GM19397 (cell line): ENCODE results near the gene SDHA.

Experiments
- ATAC-seq: cut with Tn5 transposase; IDR thresholded peaks from one replicate; pipeline ENCODE4 v1.9.1; 2021; ENCODE audit warnings: mild to moderate bottlenecking, moderate library complexity; ENCODE audit not compliant: unreplicated experiment

Gene SDHA

DNA sequence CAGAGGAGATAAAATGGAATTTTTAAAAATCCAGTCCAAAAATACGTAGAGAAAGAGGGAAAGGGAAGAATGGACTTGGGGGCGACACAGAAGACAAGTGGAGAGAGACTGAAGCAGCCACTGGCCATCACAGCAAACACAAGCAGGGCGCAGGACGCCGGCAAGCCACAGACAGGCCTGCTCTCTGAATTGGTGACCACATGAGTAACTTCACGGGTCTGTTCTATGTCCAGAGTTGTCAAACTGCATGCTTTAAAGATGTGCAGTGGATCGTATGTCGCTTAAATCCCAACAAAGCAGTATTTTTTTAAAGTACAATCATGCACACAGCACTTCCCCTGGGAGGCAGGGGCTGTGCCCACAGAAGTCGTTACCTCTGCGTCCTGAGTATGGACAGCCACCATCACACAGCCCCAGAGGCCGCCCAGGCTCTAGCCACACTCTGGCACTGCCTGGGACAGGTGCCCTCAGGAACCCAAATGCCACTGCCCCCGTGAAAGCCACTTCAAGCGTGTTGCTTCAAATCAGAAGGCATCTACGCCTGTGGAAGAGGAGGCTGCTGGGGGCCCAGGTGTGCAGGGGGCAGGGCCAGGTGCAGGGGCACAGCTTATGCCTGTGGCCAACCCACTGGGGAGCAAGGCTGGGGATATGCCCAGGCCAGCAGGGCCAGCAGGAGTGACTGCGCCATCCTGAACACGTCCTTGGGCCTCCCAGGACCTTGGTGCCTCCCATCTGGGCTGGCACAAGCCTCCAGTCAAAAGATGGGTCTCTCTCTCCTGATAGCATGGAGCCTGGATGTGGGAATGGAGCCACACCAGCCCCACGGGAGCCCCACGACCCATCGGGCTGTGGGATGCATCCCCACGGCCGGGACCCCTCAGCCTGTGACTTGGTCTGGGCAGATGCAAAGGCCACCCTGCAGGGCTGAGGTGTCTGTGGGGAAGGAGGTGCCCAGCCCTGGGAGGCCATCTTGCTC lies 32.7 kb upstream of the SDHA start:
- no peak for ATAC-seq

- no peak for ATAC-seq
Observed at GRCh38 chr5:186091-187041, 31.8 kb upstream of the SDHA start.

DNA sequence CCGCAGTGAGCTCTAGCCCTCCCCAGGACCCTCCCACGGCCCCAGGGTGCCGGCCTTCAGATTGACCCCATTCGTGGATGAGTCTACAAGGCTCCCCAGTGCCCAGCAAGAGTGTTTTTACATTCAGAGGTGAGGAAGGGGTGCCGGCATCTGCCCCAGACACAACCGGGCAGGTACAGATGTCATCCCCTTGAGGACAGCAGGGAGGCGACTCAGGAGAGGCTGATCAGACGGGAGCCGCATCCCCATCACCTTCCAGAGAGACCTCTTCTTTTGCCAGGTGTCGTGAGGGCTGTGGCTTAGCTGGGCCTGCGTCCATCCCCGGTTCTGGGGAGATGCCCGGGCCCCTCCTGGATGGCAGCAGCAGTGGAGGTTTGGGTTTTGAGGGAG lies 31.1 kb upstream of the SDHA start:
- no peak for ATAC-seq

GRCh38 chr5:187617-188451 lies 30.3 kb upstream of the SDHA start:
- no peak for ATAC-seq

DNA sequence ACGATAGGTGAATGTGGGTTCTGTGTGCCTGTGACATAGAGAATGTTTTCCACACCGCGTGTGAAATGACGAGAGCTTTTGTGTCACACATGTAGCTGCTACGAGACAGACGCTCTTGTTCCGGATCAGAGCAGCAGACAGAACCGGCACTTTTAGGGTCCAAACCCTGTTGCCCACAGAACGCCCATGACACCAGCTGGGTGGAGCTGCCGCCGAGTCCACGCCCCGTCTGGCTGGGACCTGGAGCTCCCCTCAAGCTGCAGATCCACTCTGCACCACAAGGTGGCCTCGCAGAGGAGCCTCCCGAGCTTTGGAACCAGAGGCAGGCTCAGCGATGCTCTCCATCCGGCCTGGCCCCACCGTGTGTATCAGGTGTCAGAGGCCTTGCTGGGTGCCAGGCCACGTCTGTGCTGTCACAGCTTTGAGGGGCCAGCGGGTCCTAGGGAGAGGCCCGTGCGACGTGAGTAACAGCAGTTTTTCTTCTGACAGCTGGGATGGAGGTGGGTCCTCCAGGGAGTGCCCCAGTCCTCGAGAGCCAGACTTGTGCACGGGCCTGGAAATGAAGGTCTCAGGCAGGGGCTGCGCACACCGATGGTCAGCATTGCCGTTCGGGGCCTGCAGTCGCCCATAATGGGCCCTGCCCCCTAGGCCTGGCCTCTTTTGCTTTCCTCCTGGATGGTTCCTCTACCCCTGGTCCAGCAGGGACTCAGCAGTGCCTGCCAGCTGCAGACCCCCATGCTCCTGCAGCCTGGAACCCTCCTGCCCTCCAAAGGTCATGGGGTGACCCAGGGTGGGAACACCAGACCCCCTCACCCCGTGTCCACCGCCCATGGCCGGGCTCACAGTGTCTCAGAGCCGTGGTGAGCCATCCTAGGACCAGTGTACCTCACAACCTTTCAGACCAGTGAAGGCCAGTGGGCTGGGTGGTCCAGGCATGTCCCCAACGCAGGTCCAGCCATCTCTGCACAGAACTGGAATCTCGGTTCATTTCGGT lies 29.3 kb upstream of the SDHA start:
- peak; percentile 76 for ATAC-seq

DNA sequence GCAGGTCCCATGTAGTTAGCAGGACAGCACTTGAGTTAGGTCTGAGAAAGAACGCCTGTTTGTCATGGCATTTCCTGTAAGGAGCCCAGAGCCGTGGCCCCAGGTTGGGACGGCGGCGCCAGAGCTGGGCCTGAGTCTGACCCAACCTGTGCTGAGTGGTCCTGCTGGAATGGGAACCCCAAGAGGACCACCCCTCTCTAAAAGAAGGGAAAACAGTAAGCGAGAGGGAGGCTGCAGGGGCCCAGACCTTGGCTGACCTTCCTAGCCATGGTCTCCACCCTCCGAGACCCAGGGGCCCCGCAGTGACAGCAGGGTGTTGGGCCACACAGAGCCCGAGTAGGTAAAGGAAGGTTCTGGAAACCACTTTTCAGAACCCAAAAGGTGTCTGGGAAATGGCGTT lies 28.6 kb upstream of the SDHA start:
- no peak for ATAC-seq

DNA sequence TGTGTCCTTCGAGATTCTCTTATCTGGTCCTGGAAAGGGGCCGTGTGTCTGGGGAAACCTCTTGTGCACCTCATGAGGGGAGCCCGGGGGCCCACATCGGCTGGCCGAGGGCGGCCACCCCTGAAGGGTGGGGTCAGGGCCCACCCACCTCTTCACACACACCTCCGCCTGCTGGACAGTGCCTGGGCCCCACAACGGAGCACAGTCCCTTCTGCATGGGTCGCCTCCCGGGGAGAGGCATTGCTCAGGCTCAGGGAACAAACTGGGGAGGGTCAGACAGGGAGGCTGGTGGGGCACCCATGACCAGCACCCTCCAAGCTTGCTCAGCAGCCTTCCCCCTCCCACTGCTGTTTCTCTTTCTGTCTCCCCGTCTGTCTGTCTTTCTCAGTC lies 28.1 kb upstream of the SDHA start:
- no peak for ATAC-seq

DNA sequence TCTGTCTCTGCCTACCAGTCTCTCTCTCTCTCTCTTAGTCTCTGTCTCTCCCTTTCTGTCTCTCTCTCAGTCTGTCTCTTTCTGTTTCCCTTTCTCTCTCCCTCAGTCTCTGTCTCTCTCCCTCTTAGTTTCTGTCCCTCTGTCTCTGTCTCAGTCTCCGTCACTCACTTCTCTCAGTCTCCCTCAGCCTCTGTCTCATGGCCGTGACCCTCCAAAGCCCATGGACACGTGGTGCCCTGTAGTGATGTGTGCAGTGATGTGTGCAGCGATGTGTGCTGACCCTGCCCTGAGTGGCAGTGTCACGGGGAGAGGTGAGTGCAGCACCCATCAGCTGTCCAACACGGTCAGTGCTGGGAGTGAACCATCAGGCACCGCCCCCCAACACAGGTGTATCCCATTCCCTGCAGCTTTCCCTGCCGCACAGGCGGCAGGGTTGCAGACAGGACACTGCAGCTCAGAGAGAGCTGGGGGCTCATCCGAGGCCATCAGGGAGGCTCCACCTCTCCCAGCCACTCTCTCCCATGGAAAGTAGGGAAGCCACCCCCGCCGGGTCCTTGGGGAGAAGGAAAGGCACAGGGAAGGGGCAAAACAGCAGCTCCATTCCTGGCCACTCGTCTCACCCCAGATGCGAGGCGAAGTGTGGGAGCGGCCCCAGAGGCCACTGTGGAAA lies 27.6 kb upstream of the SDHA start:
- ATAC-seq = no peak

DNA sequence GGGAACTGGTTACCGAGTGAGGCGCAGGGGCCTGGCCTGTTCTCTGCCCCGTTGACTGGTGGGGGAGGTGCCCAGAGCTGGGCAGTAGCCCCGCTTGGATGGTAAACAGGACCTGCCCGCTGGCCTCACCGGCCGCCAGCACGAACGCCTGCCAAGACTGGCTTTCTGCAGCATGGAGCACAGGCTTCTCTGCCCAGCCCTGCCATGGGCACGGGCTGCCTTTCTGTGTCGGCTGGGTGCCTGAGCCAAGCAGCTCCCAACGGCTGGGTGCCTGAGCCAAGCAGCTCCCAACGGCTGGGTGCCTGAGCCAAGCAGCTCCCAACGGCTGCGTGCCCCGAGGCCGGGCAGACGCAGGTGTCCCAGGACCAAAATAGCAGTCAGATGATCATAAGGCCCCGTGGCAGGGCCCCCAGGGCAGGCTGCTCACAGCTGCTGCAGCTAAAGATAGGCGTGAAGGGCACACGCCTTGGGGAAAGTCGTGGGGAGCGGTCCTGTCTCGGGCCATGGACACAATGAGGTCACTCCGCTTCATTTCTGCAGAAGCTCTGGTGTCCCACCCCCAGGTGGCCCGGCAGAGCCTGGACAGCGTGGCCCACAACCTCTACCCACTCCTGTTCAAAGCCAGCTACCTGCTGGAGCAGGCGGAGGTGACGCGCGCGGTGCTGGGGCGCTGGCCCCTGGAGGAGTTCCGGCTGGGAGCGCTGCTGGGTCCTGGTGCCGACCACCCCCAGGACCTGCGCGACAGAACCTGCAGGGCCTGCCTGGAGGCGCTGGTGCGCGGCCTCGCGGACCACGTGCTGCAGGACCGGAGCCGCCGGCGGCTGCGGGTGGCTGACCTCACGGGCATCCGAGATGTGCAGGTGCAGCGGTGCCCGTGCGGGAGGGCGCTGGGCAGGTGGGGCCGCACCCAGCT lies 26.8 kb upstream of the SDHA start, which contains the start of gene LRRC14B:
LRRC14B (plus strand) TSS at position 460 of the 913 bp plus-strand sequence; CDS start at position 504, 44 bp downstream.
- peak; percentile 34 for ATAC-seq

- ATAC-seq = no peak
Observed at GRCh38 chr5:191949-192690, 26.0 kb upstream of the SDHA start.

GRCh38 chr5:192691-192969 lies 25.5 kb upstream of the SDHA start:
- ATAC-seq = no peak

DNA sequence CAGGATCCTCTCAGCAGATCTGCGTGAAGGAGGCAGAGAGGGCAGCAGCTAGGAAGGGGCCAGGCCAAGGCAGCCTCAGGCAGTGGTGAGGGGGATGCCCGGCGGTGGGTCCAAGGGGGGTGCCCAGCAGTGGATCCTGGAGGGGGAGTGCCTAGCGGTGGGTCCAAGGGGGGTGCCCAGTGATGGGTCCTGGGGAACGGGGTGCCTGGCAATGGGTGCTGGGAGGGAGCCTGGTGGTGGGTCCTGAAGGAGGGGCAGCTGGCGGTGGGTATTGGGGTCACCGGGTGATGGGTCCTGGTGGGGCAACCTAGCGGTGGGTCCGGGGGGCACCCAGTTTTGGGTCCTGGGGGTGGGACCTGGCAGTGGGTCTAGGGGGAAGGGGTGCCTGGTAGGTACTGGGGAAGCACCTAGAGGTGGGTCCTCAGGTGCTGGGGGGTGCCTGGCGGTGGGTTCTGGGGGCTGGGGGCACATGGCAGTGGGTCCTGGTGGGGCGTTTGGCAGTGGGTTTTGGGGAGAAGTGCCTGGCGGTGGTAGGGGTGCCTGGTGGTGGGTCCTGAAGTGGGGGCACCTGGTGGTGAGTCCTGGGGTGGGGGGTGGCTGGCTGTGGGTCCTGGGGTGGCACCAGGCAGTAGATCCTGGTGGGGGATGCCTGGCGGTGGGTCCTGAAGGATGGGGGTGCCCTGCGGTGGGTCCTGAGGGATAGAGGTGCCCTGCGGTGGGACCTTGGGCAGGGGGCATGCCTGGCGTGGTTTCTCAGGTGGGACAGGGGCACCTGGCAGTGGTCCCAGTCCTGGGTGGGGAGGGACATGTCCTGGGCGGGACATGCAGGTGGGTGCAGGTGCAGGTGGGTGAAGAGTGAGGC lies 24.9 kb upstream of the SDHA start:
- ATAC-seq = no peak

DNA sequence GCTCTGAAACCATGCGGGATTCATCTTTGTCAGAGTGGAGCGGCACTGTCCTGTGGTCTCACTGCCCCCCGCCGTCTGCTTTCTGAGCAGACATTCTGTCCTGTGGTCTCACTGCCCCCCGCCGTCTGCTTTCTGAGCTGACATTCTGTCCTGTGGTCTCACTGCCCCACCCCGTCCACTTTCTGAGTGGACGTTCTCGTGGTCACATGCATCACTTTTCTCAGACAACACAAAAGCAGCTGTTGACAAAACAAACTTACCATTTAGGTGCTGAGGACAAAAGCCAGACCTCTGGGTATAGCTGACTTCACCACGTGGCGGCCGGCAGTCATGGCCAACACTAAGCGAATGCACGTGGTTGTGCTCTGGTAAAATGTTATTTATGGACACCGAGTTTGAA lies 24.0 kb upstream of the SDHA start:
- no peak for ATAC-seq

DNA sequence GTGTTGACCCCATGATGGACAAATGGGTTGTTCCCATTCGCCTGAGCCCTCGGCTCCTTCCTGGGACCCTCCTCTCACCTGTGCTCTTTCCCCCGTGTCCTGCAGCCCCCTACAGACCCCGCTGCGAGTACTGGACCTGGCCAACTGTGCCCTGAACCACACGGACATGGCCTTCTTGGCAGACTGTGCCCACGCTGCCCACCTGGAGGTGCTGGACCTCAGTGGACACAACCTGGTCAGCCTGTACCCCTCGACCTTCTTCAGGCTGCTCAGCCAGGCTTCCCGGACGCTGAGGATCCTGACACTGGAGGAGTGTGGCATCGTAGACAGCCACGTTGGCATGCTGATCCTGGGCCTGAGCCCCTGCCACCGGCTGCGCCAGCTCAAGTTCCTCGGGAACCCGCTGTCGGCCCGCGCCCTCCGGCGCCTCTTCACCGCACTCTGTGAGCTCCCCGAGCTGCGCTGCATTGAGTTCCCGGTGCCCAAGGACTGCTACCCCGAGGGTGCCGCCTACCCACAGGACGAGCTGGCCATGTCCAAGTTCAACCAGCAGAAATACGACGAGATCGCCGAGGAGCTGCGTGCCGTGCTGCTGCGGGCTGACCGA lies 23.4 kb upstream of the SDHA start:
- no peak for ATAC-seq

GRCh38 chr5:195401-196160 lies 22.5 kb upstream of the SDHA start:
- no peak for ATAC-seq
